Spleen (tissue), 11 donors: Measurements from ENCODE around the gene MDM4. TPM values are rescaled to one million over a fixed set of nuclear protein-coding genes. Genes with fewer than 3 reads are reported as not detected.

Experiments
- DNase-seq: peaks from one replicate; pipeline ENCODE4 v3.0.0-alpha.2; 2020
- H3K27ac ChIP-seq, 8 donors: fragments of 200-600 bp; sonication (generic) in 7 of 8; 1 replicate in 4 of 8; 2 replicates in 4 of 8; pipeline versions ENCODE4 v1.5.0 to v1.8.0; 2016 to 2021; ENCODE audit warnings: inconsistent platforms in 4 of 8, mild to moderate bottlenecking in 4 of 8, moderate library complexity in 1 of 8
- H3K27me3 ChIP-seq, 7 donors: fragments of 200-600 bp; sonication (generic) in 6 of 7; replicated peaks in 1 of 7; 1 replicate in 4 of 7; 2 replicates in 3 of 7; pipeline versions ENCODE4 v1.5.0 to v1.8.0; 2016 to 2021; ENCODE audit warnings: inconsistent platforms in 3 of 7, mild to moderate bottlenecking in 1 of 7
- H3K36me3 ChIP-seq, 6 donors: fragments of 200-600 bp; sonication (generic) in 5 of 6; 1 replicate in 4 of 6; 2 replicates in 2 of 6; pipeline versions ENCODE4 v1.5.0 to v1.8.0; 2016 to 2021; ENCODE audit warnings: inconsistent platforms in 2 of 6
- H3K4me1 ChIP-seq, 6 donors: fragments of 200-600 bp; sonication (generic) in 5 of 6; 1 replicate in 3 of 6; 2 replicates in 3 of 6; pipeline versions ENCODE4 v1.5.0 to v1.8.0; 2016 to 2021; ENCODE audit warnings: inconsistent platforms in 3 of 6
- H3K4me3 ChIP-seq, 8 donors: fragments of 200-600 bp; sonication (generic) in 7 of 8; 1 replicate in 4 of 8; 2 replicates in 4 of 8; pipeline versions ENCODE4 v1.5.0 to v1.8.0; 2016 to 2021; ENCODE audit warnings: inconsistent platforms in 4 of 8, mild to moderate bottlenecking in 4 of 8, moderate library complexity in 2 of 8
- H3K9me3 ChIP-seq, 8 donors: fragments of 200-600 bp; sonication (generic) in 7 of 8; 1 replicate in 4 of 8; 2 replicates in 4 of 8; pipeline versions ENCODE4 v1.5.0 to v1.8.0; 2016 to 2021; ENCODE audit warnings: inconsistent platforms in 4 of 8
- POLR2A ChIP-seq, 3 donors: fragments of 450-650 bp; IDR thresholded peaks; one replicate each; pipeline ENCODE4 v1.5.1; 2017; ENCODE audit warnings: antibody characterized with exemption in 3 of 3, mild to moderate bottlenecking in 1 of 3
- POLR2AphosphoS5 ChIP-seq, 3 donors: sonication (generic); formaldehyde crosslinking; IDR thresholded peaks; one replicate each; pipeline ENCODE4 v1.5.1; 2017; ENCODE audit warnings: antibody characterized with exemption in 3 of 3
- WGBS, 5 donors: extraction: QIAGEN DNeasy Blood & Tissue Kit in 3 of 5; methylation state at CpG; one replicate each; pipeline versions ENCODE4 v1.1.5 to v1.1.7; 2013 to 2018; 5-methylcytosine and 5-hydroxymethylcytosine counted together
- intact Hi-C: fragments of 100-400 bp; cut with DNase I; formaldehyde crosslinking; loops from one replicate; pipeline ENCODE4 v1.15.0; 2023; ENCODE audit warnings: low total_unique reads
- polyA plus RNA-seq, 3 donors: library from polyadenylated mRNA; stranded (reverse); fragments of 200-250 nt; gene quantifications; one replicate each; pipeline ENCODE4 v1.2.1, GENCODE V29; 2013
- total RNA-seq, 7 donors: library from RNA; depleted of rRNA in 3 of 7; stranded (reverse); fragments of >200 nt in 3 of 7; fragmentation: NEBNext Ultra II Directional in 4 of 7; extraction: Animal tissue kit (Norgen Biotek cat#: 25700) in 4 of 7; gene quantifications; one replicate each; pipeline versions ENCODE4 v1.1.0 to v1.2.1, GENCODE V29; 2016 to 2021
- TF ChIP-seq, protein P1 (sequence below), 11 experiments: fragments of 200-600 bp in 7 of 11; fragments of 450-650 bp in 4 of 11; sonication (generic) in 4 of 11; IDR thresholded peaks in 8 of 11; conservative IDR thresholded peaks in 3 of 11; 1 replicate in 7 of 11; 2 replicates in 4 of 11; pipeline versions ENCODE4 v1.4.0 to v1.8.0; 2016 to 2021; ENCODE audit warnings: antibody characterized with exemption in 11 of 11, inconsistent platforms in 4 of 11, mild to moderate bottlenecking in 1 of 11
- donor health status: healthy with polysubstance abuse.
- donor health status: DM: no; HTN: no; CAD: no; lungs with moderate emphysema.
- donor health status: DM: no; HTN: no; CAD: no.
- donor health status: Bipolar disorder and iron deficiency.
- donor health status: healthy.
- donor health status: DM: no; HTN: no; CAD: no.
- donor health status: DM: yes; HTN: yes; CAD: no.

MDM4 gene
- total and polyA plus RNA-seq, 10 donors: 10.6 to 192 (median 157) TPM

- H3K36me3 ChIP-seq: peaks cover 6 to 100% (median 96%) of the 10 kb centered on the region in 6 donors
- no peaks in the 10 kb centered on the region for H3K9me3 ChIP-seq
- no peak overlapping the region for H3K4me3 ChIP-seq
- WGBS, 5 donors: 5 to 22% (median 17%) methylated on average over 2 of the region's 2 CpGs
- H3K27ac ChIP-seq: peak overlapping the region; percentile 54 to 79 (median 66)
- peaks cover 5 to 49% (median 20%) of the 10 kb centered on the region in 6 donors for H3K4me1 ChIP-seq
- intact Hi-C loops: no loop called here
- no peak for DNase-seq
- H3K27me3 ChIP-seq: no peaks in the 10 kb centered on the region
- TF ChIP-seq POLR2A (IDR thresholded peaks at IDR 0.05) (no peak), POLR2AphosphoS5 (IDR thresholded peaks at IDR 0.05) (no peak)
- TF ChIP-seq, protein P1, sequence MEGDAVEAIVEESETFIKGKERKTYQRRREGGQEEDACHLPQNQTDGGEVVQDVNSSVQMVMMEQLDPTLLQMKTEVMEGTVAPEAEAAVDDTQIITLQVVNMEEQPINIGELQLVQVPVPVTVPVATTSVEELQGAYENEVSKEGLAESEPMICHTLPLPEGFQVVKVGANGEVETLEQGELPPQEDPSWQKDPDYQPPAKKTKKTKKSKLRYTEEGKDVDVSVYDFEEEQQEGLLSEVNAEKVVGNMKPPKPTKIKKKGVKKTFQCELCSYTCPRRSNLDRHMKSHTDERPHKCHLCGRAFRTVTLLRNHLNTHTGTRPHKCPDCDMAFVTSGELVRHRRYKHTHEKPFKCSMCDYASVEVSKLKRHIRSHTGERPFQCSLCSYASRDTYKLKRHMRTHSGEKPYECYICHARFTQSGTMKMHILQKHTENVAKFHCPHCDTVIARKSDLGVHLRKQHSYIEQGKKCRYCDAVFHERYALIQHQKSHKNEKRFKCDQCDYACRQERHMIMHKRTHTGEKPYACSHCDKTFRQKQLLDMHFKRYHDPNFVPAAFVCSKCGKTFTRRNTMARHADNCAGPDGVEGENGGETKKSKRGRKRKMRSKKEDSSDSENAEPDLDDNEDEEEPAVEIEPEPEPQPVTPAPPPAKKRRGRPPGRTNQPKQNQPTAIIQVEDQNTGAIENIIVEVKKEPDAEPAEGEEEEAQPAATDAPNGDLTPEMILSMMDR (IDR thresholded peaks at IDR 0.05 in 8 of 11, conservative IDR thresholded peaks at IDR 0.05 in 3 of 11): no peak
Observed at GRCh38 chr1:204545881-204546280, 29.7 kb downstream of the MDM4 start.

DNA sequence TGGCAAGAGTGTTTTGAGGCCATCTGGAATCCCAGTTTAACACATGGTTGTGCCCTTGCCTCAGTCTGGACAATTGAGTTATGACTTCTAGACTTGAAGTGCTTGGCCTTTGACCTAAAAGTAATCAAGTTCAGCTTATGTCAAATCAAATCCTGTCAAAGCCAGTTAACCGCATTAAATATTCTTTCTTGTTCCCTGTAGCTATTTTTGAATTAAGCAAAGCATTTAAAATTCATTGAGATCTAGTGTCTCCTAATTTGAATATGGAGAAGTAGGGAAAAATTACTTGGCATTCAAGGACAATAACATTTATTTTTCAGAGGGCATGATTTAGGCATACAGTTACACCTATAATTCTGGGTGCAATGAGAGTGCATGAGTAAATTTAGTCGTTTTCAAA lies 32.1 kb downstream of the MDM4 start:
- whole genome bisulfite sequencing, 5 donors: 86 to 95% (median 91%) methylated on average over 2 of the region's 2 CpGs

DNA sequence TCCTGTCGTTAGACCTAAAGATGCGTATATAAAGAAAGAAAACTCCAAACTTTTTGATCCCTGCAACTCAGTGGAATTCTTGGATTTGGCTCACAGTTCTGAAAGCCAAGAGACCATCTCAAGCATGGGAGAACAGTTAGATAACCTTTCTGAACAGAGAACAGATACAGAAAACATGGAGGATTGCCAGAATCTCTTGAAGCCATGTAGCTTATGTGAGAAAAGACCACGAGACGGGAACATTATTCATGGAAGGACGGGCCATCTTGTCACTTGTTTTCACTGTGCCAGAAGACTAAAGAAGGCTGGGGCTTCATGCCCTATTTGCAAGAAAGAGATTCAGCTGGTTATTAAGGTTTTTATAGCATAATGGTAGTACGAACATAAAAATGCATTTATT lies 33.1 kb downstream of the MDM4 start:
- Histone ChIP-seq H3K4me1 (peaks cover 5 to 25% (median 21%) of the 10 kb centered on the region in 6 donors), H3K4me3 (no peak overlapping the region), H3K9me3 (no peaks in the 10 kb centered on the region), H3K27me3 (no peaks in the 10 kb centered on the region), H3K27ac (no peak overlapping the region), H3K36me3 (peaks cover 3 to 100% (median 81%) of the 10 kb centered on the region in 6 donors)
- no peak for TF ChIP-seq POLR2A (IDR thresholded peaks at IDR 0.05)
- no peak for TF ChIP-seq POLR2AphosphoS5 (IDR thresholded peaks at IDR 0.05)
- TF ChIP-seq, protein P1 (IDR thresholded peaks at IDR 0.05 in 8 of 11, conservative IDR thresholded peaks at IDR 0.05 in 3 of 11): no peak
- 90 to 97% (median 93%) methylated on average over 6 of the region's 6 CpGs for WGBS, 5 donors
- intact Hi-C loops: no loop called here
- no peak for DNase-seq

More for the DNA sequence above, 32.1 kb downstream of the MDM4 start:
- TF ChIP-seq, protein P1 (IDR thresholded peaks at IDR 0.05 in 8 of 11, conservative IDR thresholded peaks at IDR 0.05 in 3 of 11): no peak
- TF ChIP-seq POLR2AphosphoS5 (IDR thresholded peaks at IDR 0.05) (no peak), POLR2A (IDR thresholded peaks at IDR 0.05) (no peak)
- no peak overlapping the region for H3K4me3 ChIP-seq
- H3K9me3 ChIP-seq: no peaks in the 10 kb centered on the region
- H3K27ac ChIP-seq: no peak overlapping the region
- peaks cover 3 to 100% (median 90%) of the 10 kb centered on the region in 6 donors for H3K36me3 ChIP-seq
- intact Hi-C loops: no loop called here
- H3K4me1 ChIP-seq: peaks cover 5 to 35% (median 20%) of the 10 kb centered on the region in 6 donors
- no peak for DNase-seq
- no peaks in the 10 kb centered on the region for H3K27me3 ChIP-seq

GRCh38 chr1:204550926-204551325 lies 34.7 kb downstream of the MDM4 start:
- DNase-seq: no peak
- Histone ChIP-seq H3K27me3 (no peaks in the 10 kb centered on the region), H3K4me1 (peaks cover 4 to 14% (median 7%) of the 10 kb centered on the region in 6 donors), H3K9me3 (no peaks in the 10 kb centered on the region), H3K4me3 (no peak overlapping the region), H3K27ac (no peak overlapping the region), H3K36me3 (peaks cover 0 to 100% (median 67%) of the 10 kb centered on the region in 6 donors)
- intact Hi-C loops: no loop called here
- TF ChIP-seq POLR2AphosphoS5 (IDR thresholded peaks at IDR 0.05) (no peak), POLR2A (IDR thresholded peaks at IDR 0.05) (no peak)
- TF ChIP-seq, protein P1 (IDR thresholded peaks at IDR 0.05 in 8 of 11, conservative IDR thresholded peaks at IDR 0.05 in 3 of 11): no peak
- WGBS, 5 donors: 79 to 91% (median 87%) methylated on average over 5 of the region's 5 CpGs
